Measurements from ENCODE around the gene ZFP69B. TPM values are rescaled to one million over a fixed set of nuclear protein-coding genes. Genes with fewer than 3 reads are reported as not detected.

The ZFP69B gene
- total and polyA plus RNA-seq, 2 of the 8 experiments (the other 6 are each of a cell fraction or from before 2014, with no cell fraction given), result 1.7 to 8.2 TPM

DNA sequence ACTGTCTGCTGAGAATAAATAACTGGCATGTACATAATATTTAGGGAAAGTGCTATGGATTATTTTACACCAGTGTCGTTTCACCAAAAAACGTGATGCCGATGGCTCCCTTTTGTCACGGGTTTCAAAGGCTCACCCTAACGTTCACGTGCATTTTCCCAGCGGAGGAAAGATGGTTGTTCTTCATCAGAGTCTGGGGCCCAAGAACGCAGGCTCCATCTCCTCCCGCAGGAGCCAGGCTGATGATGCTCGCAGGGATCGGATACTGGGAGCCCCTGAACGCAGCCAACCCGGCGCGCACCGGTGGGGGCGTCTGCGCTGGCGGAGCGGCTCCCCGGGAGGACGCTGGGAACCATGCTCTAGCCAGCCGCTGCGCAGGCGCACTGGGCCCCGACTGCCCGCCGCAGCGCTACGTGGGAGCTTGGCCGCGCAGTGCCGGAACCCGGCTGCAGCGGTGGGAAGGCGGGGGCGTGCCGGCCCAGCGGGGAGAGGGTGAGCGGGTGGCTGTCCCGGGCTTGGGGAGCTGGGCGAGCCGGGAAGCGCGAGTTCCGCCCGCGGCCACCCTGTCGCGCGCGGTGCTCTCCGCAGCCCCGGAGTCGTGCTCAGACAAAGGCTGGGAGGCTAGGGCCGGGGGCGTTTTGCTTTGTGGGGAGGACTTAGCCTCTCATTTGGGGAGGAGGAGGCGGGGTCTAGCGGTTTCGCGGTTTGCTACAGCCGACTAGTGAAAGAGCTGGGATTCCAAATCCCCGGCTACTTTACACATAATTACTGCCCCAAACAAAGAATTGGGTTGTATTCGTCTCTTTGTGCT, at the start of gene ZFP69B (continued):
- TF ChIP-seq CBX5 (IDR thresholded peaks at IDR 0.05; ENCODE audit: low read depth, low read length) (no peak), CHD1 (IDR thresholded peaks at IDR 0.05; ENCODE audit: low read depth, low read length) (no peak), CBX8 (IDR thresholded peaks at IDR 0.05; ENCODE audit: borderline replicate concordance, low read depth, low read length) (no peak), TBP (IDR thresholded peaks at IDR 0.05; ENCODE audit: low read depth, low read length) (peak; percentile 62; the same call in 1 of the 2 replicates), POU5F1 (IDR thresholded peaks at IDR 0.05; ENCODE audit: low read depth, low read length) (no peak), RBBP5 (IDR thresholded peaks at IDR 0.05; ENCODE audit: borderline replicate concordance, low read depth, low read length) (no peak), BRCA1 (IDR thresholded peaks at IDR 0.05; ENCODE audit: low read depth, low read length) (no peak), POLR2AphosphoS5 (IDR thresholded peaks at IDR 0.05; ENCODE audit: low read depth, low read length) (peak; percentile 79), HDAC6 (IDR thresholded peaks at IDR 0.05; ENCODE audit: low read depth, low read length) (no peak), BACH1 (IDR thresholded peaks at IDR 0.05; ENCODE audit: low read length) (0 out of 2 replicates have a peak, but pooled peaks have one; percentile 43)
- TF ChIP-seq, protein P1, sequence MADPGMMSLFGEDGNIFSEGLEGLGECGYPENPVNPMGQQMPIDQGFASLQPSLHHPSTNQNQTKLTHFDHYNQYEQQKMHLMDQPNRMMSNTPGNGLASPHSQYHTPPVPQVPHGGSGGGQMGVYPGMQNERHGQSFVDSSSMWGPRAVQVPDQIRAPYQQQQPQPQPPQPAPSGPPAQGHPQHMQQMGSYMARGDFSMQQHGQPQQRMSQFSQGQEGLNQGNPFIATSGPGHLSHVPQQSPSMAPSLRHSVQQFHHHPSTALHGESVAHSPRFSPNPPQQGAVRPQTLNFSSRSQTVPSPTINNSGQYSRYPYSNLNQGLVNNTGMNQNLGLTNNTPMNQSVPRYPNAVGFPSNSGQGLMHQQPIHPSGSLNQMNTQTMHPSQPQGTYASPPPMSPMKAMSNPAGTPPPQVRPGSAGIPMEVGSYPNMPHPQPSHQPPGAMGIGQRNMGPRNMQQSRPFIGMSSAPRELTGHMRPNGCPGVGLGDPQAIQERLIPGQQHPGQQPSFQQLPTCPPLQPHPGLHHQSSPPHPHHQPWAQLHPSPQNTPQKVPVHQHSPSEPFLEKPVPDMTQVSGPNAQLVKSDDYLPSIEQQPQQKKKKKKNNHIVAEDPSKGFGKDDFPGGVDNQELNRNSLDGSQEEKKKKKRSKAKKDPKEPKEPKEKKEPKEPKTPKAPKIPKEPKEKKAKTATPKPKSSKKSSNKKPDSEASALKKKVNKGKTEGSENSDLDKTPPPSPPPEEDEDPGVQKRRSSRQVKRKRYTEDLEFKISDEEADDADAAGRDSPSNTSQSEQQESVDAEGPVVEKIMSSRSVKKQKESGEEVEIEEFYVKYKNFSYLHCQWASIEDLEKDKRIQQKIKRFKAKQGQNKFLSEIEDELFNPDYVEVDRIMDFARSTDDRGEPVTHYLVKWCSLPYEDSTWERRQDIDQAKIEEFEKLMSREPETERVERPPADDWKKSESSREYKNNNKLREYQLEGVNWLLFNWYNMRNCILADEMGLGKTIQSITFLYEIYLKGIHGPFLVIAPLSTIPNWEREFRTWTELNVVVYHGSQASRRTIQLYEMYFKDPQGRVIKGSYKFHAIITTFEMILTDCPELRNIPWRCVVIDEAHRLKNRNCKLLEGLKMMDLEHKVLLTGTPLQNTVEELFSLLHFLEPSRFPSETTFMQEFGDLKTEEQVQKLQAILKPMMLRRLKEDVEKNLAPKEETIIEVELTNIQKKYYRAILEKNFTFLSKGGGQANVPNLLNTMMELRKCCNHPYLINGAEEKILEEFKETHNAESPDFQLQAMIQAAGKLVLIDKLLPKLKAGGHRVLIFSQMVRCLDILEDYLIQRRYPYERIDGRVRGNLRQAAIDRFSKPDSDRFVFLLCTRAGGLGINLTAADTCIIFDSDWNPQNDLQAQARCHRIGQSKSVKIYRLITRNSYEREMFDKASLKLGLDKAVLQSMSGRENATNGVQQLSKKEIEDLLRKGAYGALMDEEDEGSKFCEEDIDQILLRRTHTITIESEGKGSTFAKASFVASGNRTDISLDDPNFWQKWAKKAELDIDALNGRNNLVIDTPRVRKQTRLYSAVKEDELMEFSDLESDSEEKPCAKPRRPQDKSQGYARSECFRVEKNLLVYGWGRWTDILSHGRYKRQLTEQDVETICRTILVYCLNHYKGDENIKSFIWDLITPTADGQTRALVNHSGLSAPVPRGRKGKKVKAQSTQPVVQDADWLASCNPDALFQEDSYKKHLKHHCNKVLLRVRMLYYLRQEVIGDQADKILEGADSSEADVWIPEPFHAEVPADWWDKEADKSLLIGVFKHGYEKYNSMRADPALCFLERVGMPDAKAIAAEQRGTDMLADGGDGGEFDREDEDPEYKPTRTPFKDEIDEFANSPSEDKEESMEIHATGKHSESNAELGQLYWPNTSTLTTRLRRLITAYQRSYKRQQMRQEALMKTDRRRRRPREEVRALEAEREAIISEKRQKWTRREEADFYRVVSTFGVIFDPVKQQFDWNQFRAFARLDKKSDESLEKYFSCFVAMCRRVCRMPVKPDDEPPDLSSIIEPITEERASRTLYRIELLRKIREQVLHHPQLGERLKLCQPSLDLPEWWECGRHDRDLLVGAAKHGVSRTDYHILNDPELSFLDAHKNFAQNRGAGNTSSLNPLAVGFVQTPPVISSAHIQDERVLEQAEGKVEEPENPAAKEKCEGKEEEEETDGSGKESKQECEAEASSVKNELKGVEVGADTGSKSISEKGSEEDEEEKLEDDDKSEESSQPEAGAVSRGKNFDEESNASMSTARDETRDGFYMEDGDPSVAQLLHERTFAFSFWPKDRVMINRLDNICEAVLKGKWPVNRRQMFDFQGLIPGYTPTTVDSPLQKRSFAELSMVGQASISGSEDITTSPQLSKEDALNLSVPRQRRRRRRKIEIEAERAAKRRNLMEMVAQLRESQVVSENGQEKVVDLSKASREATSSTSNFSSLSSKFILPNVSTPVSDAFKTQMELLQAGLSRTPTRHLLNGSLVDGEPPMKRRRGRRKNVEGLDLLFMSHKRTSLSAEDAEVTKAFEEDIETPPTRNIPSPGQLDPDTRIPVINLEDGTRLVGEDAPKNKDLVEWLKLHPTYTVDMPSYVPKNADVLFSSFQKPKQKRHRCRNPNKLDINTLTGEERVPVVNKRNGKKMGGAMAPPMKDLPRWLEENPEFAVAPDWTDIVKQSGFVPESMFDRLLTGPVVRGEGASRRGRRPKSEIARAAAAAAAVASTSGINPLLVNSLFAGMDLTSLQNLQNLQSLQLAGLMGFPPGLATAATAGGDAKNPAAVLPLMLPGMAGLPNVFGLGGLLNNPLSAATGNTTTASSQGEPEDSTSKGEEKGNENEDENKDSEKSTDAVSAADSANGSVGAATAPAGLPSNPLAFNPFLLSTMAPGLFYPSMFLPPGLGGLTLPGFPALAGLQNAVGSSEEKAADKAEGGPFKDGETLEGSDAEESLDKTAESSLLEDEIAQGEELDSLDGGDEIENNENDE (IDR thresholded peaks at IDR 0.05; ENCODE audit: insufficient replicate concordance, low read length), result no peak
